ENCODE results near the gene CNTFR.
"Not testable (repeated sequence)": the region's sequence is repeated elsewhere in the genome, so short reads cannot be mapped to it uniquely, and the experiment has no call there.

CNTFR gene

GRCh38 chr9:34536685-34537084 is 52.8 kb downstream of the CNTFR start:
- no peak overlapping the region for H3K4me3 ChIP-seq (ENCODE audit: control insufficient read depth, low read depth, low read length)
- no peak for DNase-seq (ENCODE audit: low read depth)
- TF ChIP-seq CTCF (IDR thresholded peaks at IDR 0.05; ENCODE audit: control insufficient read depth, insufficient read depth, low read depth, low read length, missing control alignments): no peak

- not testable (repeated sequence) for DNase-seq (ENCODE audit: low read depth); H3K4me3 ChIP-seq (ENCODE audit: control insufficient read depth, low read depth, low read length)
Observed at GRCh38 chr9:34532041-34532440, 57.5 kb downstream of the CNTFR start.

GRCh38 chr9:34526026-34526425 is 63.5 kb downstream of the CNTFR start:
- no peak for TF ChIP-seq CTCF (IDR thresholded peaks at IDR 0.05; ENCODE audit: control insufficient read depth, insufficient read depth, low read depth, low read length, missing control alignments)
- H3K4me3 ChIP-seq (ENCODE audit: control insufficient read depth, low read depth, low read length): no peak overlapping the region
- DNase-seq (ENCODE audit: low read depth): no peak

- TF ChIP-seq CTCF (IDR thresholded peaks at IDR 0.05; ENCODE audit: control insufficient read depth, insufficient read depth, low read depth, low read length, missing control alignments): no peak
- no peak overlapping the region for H3K4me3 ChIP-seq (ENCODE audit: control insufficient read depth, low read depth, low read length)
- DNase-seq (ENCODE audit: low read depth): no peak
Observed at GRCh38 chr9:34524349-34524748, 65.2 kb downstream of the CNTFR start.

- DNase-seq (ENCODE audit: low read depth): peak; percentile 25
- no peak for TF ChIP-seq CTCF (IDR thresholded peaks at IDR 0.05; ENCODE audit: control insufficient read depth, insufficient read depth, low read depth, low read length, missing control alignments)
- peak within 1 kb of the TSS; percentile 33 for H3K4me3 ChIP-seq (ENCODE audit: control insufficient read depth, low read depth, low read length)
Observed at GRCh38 chr9:34522971-34523797, 66.3 kb downstream of the CNTFR start, which contains the start of gene ENHO. Gene ENHO, minus strand, starts transcription at chr9:34522990. Its CDS starts 1,295 bp downstream, at chr9:34521695.

- H3K4me3 ChIP-seq (ENCODE audit: control insufficient read depth, low read depth, low read length): peak overlapping the region; percentile 33
- TF ChIP-seq CTCF (IDR thresholded peaks at IDR 0.05; ENCODE audit: control insufficient read depth, insufficient read depth, low read depth, low read length, missing control alignments): no peak
- no peak for DNase-seq (ENCODE audit: low read depth)
Observed at GRCh38 chr9:34522091-34522887, 67.2 kb downstream of the CNTFR start.

Measured in AG09309 (cell line).